AG04450 (cell line): ENCODE data around the gene XPC. TPM values are rescaled to one million over a fixed set of nuclear protein-coding genes. Genes with fewer than 3 reads are reported as not detected.

ENCODE experiments used
- CTCF ChIA-PET: fragments of 300-600, 350-600 bp; formaldehyde crosslinking; extraction: SDS; loops from one replicate; lab custom pipeline; 2022; ENCODE audit warnings: antibody characterized with exemption, inconsistent platforms; lab: Charles Lee
- POLR2A ChIA-PET: fragments of 350-600 bp; formaldehyde crosslinking; extraction: SDS; loops from one replicate; lab custom pipeline; 2021; ENCODE audit warnings: antibody characterized with exemption, inconsistent platforms; lab: Yijun Ruan, JAX
- DNase-seq: peaks from one replicate; pipeline ENCODE4 v3.0.0-alpha.2; 2011; ENCODE audit warnings: low read depth, low spot score
- H3K27ac ChIP-seq: one replicate; pipeline ENCODE4 v1.5.1; 2012; ENCODE audit warnings: low read depth, low read length, control low read depth
- H3K27me3 ChIP-seq: one replicate; pipeline ENCODE4 v1.6.0; 2012; ENCODE audit warnings: low read length; ENCODE audit not compliant: control insufficient read depth, insufficient read depth
- H3K4me3 ChIP-seq: 2 replicates; pipeline ENCODE4 v1.5.1; 2011; ENCODE audit warnings: mild to moderate bottlenecking, low read depth, low read length, control low read depth
- H3K9me3 ChIP-seq: 2 replicates; pipeline ENCODE4 v1.5.1; 2012; ENCODE audit warnings: low read length; ENCODE audit not compliant: control insufficient read depth, insufficient read depth
- polyA plus RNA-seq: library from polyadenylated mRNA; depleted of rRNA; stranded (reverse); fragments of >200 nt; gene quantifications from 2 replicates; pipeline ENCODE4 v1.2.3, GENCODE V29; 2011
- TF ChIP-seq, protein P1 (sequence below): IDR thresholded peaks from 2 replicates; pipeline ENCODE4 v1.5.1; 2011; ENCODE audit warnings: low read depth, low read length, control low read depth, inconsistent platforms

Gene XPC
- polyA plus RNA-seq, 1 experiment: 39.0 TPM

DNA sequence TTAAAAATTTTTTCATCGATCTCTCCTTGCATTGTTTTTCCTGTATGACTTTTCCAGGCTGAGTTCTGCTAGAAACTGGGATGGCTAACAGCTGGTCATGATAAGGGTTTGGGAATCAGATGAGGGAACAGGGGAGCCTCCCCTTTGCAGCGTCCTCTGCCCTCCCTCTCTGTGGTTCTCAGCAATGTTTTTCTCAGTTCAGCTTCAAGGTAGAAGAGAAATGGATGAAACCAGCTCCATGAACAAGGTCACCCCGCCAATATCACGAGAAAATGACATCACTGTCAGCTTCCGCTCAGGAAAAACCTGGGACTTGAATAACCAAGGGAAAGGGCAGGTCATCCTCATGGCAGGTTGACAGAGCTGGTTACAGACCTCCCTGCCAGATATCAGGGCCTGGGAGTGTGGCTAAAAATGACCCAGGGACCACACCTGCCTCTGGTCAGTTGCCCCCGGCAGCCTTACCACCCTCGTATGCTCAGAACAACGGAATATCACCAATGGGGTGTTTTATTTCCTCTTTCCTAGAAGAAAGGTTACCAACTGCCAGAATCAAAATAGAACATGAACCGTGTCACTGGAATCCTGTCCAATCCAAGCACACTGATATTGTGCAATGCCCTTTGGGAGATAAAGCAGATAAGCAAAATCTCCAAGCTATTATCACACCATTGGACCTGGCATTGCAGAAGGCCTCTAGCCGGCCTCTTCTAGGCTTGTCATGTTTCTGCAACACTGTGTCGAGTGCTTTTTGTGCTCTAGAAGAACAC lies 26.3 kb upstream of the XPC start:
- POLR2A ChIA-PET: no interaction called here
- no peak overlapping the region for H3K27ac ChIP-seq

DNA sequence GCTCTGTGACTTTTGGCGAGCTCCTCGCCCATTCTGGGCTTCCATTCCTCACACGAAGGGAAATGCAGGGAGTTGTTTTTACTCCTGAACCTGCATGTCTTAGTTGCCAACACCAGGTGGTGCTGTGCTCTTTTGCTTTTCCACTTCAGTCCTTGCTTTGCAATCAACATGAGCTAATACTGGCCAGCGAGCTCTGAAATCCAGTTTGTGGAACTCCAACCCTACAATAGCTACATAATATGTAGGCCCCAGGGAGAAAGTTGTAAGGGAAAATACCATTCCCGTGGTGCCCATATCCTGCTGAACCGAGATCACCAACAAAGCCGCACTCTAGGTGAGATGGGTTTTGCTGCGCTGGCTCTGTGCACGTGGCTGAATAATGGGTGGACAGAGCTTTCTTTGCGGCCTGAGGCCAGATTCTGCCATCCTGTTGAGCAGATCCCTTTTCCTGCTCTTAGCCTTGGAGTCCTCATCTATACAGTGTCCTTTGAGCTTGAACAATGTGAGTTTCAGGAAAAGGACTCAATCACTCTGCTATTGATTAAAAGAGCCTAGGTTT lies 25.2 kb upstream of the XPC start:
- ChIA-PET CTCF (interaction anchor here (0.6 to 7.5 kb wide), 120 partner anchors 8 to 1751 kb away, joined by 3 to 153 read pairs (median 6); partner anchors contain the start of genes C3orf20, CCDC174, CHCHD4 and LSM3), POLR2A (interaction anchor here (0.5 to 1.4 kb wide), 6 partner anchors 24 to 351 kb away, joined by 3 to 9 read pairs (median 3); partner anchors contain the start of genes LSM3 and XPC)
- Histone ChIP-seq H3K4me3 (no peak overlapping the region), H3K27ac (no peak overlapping the region), H3K9me3 (no peaks in the 10 kb centered on the region), H3K27me3 (no peaks in the 10 kb centered on the region)
- DNase-seq: peak; percentile 77
- TF ChIP-seq, protein P1, sequence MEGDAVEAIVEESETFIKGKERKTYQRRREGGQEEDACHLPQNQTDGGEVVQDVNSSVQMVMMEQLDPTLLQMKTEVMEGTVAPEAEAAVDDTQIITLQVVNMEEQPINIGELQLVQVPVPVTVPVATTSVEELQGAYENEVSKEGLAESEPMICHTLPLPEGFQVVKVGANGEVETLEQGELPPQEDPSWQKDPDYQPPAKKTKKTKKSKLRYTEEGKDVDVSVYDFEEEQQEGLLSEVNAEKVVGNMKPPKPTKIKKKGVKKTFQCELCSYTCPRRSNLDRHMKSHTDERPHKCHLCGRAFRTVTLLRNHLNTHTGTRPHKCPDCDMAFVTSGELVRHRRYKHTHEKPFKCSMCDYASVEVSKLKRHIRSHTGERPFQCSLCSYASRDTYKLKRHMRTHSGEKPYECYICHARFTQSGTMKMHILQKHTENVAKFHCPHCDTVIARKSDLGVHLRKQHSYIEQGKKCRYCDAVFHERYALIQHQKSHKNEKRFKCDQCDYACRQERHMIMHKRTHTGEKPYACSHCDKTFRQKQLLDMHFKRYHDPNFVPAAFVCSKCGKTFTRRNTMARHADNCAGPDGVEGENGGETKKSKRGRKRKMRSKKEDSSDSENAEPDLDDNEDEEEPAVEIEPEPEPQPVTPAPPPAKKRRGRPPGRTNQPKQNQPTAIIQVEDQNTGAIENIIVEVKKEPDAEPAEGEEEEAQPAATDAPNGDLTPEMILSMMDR: peak; percentile 91

More for the DNA sequence above, 26.3 kb upstream of the XPC start:
- Histone ChIP-seq H3K27me3 (no peaks in the 10 kb centered on the region), H3K9me3 (no peaks in the 10 kb centered on the region), H3K4me3 (no peak overlapping the region)
- TF ChIP-seq, protein P1: no peak
- CTCF ChIA-PET: interaction anchor here (1.0 to 7.5 kb wide), 34 partner anchors 8 to 469 kb away, joined by 3 to 153 read pairs (median 16); partner anchors contain the start of genes C3orf20, CCDC174, LSM3 and SLC6A6
- DNase-seq: no peak

DNA sequence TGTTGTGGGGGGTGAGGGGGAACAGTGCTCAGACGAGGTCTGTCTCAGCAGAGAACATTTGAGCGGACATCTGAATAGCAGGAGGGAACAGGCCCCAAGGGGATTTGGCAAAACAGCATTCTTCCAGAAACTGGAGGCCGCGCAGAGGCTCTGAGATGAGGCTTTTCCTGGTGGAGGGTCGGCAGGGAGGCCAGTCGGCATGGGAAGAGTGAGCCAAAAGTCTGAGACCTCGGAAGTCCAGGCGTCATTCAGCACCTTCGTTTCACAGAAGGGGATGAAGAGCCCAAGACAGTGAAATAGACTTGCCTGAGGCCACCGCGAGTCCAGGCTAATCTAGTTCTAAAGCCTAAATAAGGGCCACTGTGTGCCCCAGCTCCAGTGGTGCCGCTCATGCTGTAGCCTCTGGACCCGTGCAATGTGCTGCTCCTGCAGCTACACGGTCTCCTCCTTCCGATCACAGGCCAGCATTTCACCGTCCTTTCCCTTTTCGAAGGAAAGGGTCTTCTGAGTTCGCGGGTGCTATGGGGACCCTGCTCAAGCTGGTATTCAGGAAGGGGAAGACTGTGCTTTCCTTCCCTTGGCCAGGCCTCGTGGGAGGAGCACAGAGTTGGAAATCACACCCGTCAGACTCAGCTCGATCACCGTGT lies 24.6 kb upstream of the XPC start:
- Histone ChIP-seq H3K9me3 (no peaks in the 10 kb centered on the region), H3K27me3 (no peaks in the 10 kb centered on the region), H3K4me3 (no peak overlapping the region), H3K27ac (no peak overlapping the region)
- ChIA-PET POLR2A (interaction anchor here (0.5 to 1.4 kb wide), 5 partner anchors 24 to 352 kb away, joined by 3 to 9 read pairs (median 3); partner anchors contain the start of genes LSM3 and XPC), CTCF (interaction anchor here (0.6 to 7.5 kb wide), 109 partner anchors 8 to 1751 kb away, joined by 3 to 153 read pairs (median 6); partner anchors contain the start of genes C3orf20, CCDC174, CHCHD4 and LSM3)
- TF ChIP-seq, protein P1: no peak
- DNase-seq: no peak

DNA sequence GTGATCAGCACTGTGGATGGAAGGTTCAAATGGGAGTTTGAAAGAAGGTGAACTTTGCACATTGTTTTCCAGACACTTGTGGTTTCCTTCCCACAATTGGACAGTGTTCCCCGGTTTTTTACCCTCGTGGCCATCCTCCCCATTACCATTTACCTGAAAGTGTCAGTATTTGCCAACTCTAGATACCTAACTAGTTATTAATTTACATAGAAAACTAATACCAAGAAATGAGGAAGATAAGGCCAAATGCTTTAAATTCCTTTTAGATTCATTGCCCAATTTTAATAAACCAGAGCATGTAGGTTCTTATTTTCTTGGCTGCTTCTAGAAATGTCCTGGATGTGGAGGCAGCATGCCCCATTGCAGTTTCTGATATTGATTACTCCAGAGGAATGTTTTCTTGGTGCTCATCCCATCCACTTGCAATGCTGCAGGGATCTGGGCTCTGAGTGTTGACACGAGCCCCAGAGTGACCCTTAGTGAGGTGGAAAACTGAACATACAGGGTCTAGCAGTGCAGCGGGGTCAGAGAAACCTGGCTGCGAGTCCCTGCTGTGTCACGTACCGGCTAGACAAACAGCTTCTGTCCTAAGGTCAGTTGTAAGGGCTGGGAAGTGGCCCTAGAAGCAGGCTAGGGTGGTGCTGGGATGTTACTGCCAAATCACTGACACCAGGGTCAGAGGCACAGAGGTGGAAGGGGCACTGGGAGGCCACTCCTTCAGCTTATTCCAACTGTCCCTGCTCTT lies 23.7 kb upstream of the XPC start:
- Histone ChIP-seq H3K4me3 (no peak overlapping the region), H3K9me3 (no peaks in the 10 kb centered on the region), H3K27me3 (no peaks in the 10 kb centered on the region), H3K27ac (no peak overlapping the region)
- TF ChIP-seq, protein P1: no peak
- ChIA-PET CTCF (interaction anchor here (0.6 to 7.5 kb wide), 18 partner anchors 23 to 450 kb away, joined by 3 to 153 read pairs (median 29); partner anchors contain the start of genes CCDC174, LSM3, SLC6A6 and XPC), POLR2A (interaction anchor here (1.1 kb wide), 1 partner anchor 58 kb away, joined by 3 read pairs; no protein-coding TSS in a partner anchor)
- DNase-seq: no peak
